ENCODE data around the gene OR2M4. TPM values are rescaled to one million over a fixed set of nuclear protein-coding genes. Genes with fewer than 3 reads are reported as not detected.

Gene OR2M4
- total RNA-seq, 2 experiments from 2014 or later = not detected

DNA sequence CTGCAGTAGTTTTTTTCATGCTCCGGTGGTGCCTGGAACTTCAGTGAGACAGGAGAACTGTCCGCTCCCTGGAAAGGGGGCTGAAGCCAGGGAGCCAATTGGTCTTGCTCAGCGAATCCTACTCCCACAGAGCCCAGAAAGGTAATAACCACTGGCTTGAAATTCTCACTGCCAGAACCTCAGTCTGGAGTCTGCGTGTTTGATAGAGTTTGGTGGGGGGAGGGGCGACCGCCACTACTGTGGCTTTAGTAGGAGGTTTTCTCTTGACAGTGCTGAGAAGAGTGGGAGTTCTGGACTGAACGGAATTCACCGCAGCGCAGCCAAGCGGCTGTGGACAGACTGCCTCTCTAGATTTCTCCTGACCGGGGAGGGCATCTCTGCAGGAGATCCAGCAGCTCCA, 42.2 kb upstream of the OR2M4 start:
- TF ChIP-seq EZH2phosphoT487 (IDR thresholded peaks at IDR 0.05; ENCODE audit: borderline replicate concordance, low read depth, low read length) = no peak
- TF ChIP-seq, protein P1, sequence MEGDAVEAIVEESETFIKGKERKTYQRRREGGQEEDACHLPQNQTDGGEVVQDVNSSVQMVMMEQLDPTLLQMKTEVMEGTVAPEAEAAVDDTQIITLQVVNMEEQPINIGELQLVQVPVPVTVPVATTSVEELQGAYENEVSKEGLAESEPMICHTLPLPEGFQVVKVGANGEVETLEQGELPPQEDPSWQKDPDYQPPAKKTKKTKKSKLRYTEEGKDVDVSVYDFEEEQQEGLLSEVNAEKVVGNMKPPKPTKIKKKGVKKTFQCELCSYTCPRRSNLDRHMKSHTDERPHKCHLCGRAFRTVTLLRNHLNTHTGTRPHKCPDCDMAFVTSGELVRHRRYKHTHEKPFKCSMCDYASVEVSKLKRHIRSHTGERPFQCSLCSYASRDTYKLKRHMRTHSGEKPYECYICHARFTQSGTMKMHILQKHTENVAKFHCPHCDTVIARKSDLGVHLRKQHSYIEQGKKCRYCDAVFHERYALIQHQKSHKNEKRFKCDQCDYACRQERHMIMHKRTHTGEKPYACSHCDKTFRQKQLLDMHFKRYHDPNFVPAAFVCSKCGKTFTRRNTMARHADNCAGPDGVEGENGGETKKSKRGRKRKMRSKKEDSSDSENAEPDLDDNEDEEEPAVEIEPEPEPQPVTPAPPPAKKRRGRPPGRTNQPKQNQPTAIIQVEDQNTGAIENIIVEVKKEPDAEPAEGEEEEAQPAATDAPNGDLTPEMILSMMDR (conservative IDR thresholded peaks at IDR 0.05; ENCODE audit: low read length) = no peak
- no peaks in the 10 kb centered on the region for H3K79me2 ChIP-seq (ENCODE audit: insufficient read depth, low read depth, low read length)
- H3K36me3 ChIP-seq (ENCODE audit: insufficient read depth, low read length) = no peaks in the 10 kb centered on the region
- ChIA-PET CTCF (ENCODE audit: unreplicated experiment) (no interaction called here), POLR2A (no interaction called here)
- intact Hi-C loops (cut with micrococcal nuclease; ENCODE audit: unreplicated experiment) = no loop called here
- H3K9me2 ChIP-seq (ENCODE audit: insufficient read depth, low read length) = no peaks in the 10 kb centered on the region
- no peak overlapping the region for H3K27ac ChIP-seq (ENCODE audit: low read depth, low read length, poor library complexity, severe bottlenecking)
- DNase-seq (ENCODE audit: low spot score) = no peak
- BruUV-seq (replicated peaks) = no TSS peak
- H3K4me2 ChIP-seq (ENCODE audit: low read length) = no peak overlapping the region
- H3K9me3 ChIP-seq (ENCODE audit: low read length) = no peaks in the 10 kb centered on the region
- no peaks in the 10 kb centered on the region for H4K20me1 ChIP-seq (ENCODE audit: insufficient read depth, low read length)
- H2AFZ ChIP-seq (ENCODE audit: low read length) = no peak overlapping the region
- H3K4me3 ChIP-seq (ENCODE audit: low read depth, low read length, poor library complexity, severe bottlenecking) = no peak overlapping the region
- no peaks in the 10 kb centered on the region for H3K4me1 ChIP-seq (ENCODE audit: insufficient read depth, low read length, poor library complexity, severe bottlenecking)

DNA sequence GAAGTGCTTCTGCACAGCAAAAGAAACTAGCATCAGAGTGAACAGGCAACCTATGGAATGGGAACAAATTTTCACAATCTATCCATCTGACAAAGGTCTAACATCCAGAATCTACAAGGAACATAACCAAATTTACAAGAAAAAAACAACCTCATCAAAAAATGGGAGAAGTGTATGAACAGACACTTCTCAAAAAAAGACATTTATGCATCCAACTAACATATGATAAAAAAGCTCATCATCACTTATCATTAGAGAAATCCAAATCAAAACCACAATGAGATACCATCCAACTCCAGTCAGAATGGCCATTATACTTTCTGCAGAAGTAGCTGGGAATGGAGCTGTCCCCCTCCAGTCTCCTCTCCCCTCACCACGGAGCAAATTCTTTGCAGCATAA, 37.1 kb upstream of the OR2M4 start:
- no peaks in the 10 kb centered on the region for H3K4me1 ChIP-seq (ENCODE audit: insufficient read depth, low read length, poor library complexity, severe bottlenecking)
- H3K4me3 ChIP-seq (ENCODE audit: low read depth, low read length, poor library complexity, severe bottlenecking) = no peak overlapping the region
- TF ChIP-seq EZH2phosphoT487 (IDR thresholded peaks at IDR 0.05; ENCODE audit: borderline replicate concordance, low read depth, low read length) = no peak
- TF ChIP-seq, protein P1 (conservative IDR thresholded peaks at IDR 0.05; ENCODE audit: low read length) = no peak
- POLR2A ChIA-PET = interaction anchor here (0.8 kb wide), 1 partner anchor 29 kb away, joined by 3 read pairs; no protein-coding TSS in a partner anchor
- CTCF ChIA-PET (ENCODE audit: unreplicated experiment) = no interaction called here
- H3K9me2 ChIP-seq (ENCODE audit: insufficient read depth, low read length) = no peaks in the 10 kb centered on the region
- DNase-seq (ENCODE audit: low spot score) = no peak
- no peak overlapping the region for H2AFZ ChIP-seq (ENCODE audit: low read length)
- H3K36me3 ChIP-seq (ENCODE audit: insufficient read depth, low read length) = no peaks in the 10 kb centered on the region
- no peak overlapping the region for H3K4me2 ChIP-seq (ENCODE audit: low read length)
- H3K9me3 ChIP-seq (ENCODE audit: low read length) = no peaks in the 10 kb centered on the region
- no peak overlapping the region for H3K27ac ChIP-seq (ENCODE audit: low read depth, low read length, poor library complexity, severe bottlenecking)
- no TSS peak for BruUV-seq (replicated peaks)
- H4K20me1 ChIP-seq (ENCODE audit: insufficient read depth, low read length) = no peaks in the 10 kb centered on the region
- intact Hi-C loops (cut with micrococcal nuclease; ENCODE audit: unreplicated experiment) = no loop called here
- no peaks in the 10 kb centered on the region for H3K79me2 ChIP-seq (ENCODE audit: insufficient read depth, low read depth, low read length)

DNA sequence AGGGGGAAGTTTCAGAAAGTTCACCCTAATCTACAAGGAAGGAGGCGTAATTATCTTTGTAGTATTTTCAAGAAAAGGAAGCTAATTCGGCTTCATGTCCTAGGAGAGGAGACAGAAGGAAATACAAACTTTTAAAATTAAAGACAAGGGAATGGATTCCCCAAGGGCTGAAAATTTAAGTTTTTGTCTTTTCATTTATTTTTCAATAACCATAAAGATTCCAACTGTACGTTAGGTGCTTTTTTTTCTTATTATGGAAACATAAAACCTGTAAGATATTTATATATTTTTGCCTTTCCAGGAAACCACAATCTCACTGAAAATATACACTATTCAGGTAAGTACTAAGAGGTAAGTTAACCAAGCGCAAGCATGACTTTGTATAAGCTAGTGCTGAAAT, 34.3 kb upstream of the OR2M4 start, which contains the start of gene OR2M3:
OR2M3 (plus strand) TSS at position 301 of the 400 bp plus-strand sequence. CDS start 5,803 bp downstream, outside the sequence.
- Histone ChIP-seq H3K9me3 (ENCODE audit: low read length) (no peaks in the 10 kb centered on the region), H2AFZ (ENCODE audit: low read length) (no peak within 1 kb of the TSS), H3K4me3 (ENCODE audit: low read depth, low read length, poor library complexity, severe bottlenecking) (no peak within 1 kb of the TSS), H3K36me3 (ENCODE audit: insufficient read depth, low read length) (no peaks in the 10 kb centered on the region), H3K79me2 (ENCODE audit: insufficient read depth, low read depth, low read length) (no peaks in the 10 kb centered on the region), H3K4me1 (ENCODE audit: insufficient read depth, low read length, poor library complexity, severe bottlenecking) (no peaks in the 10 kb centered on the region), H3K27ac (ENCODE audit: low read depth, low read length, poor library complexity, severe bottlenecking) (no peak within 1 kb of the TSS), H3K9me2 (ENCODE audit: insufficient read depth, low read length) (no peaks in the 10 kb centered on the region), H4K20me1 (ENCODE audit: insufficient read depth, low read length) (no peaks in the 10 kb centered on the region), H3K4me2 (ENCODE audit: low read length) (no peak within 1 kb of the TSS)
- TF ChIP-seq EZH2phosphoT487 (IDR thresholded peaks at IDR 0.05; ENCODE audit: borderline replicate concordance, low read depth, low read length) = no peak
- TF ChIP-seq, protein P1 (conservative IDR thresholded peaks at IDR 0.05; ENCODE audit: low read length) = no peak
- ChIA-PET CTCF (ENCODE audit: unreplicated experiment) (no interaction called here), POLR2A (interaction anchor here (1.2 kb wide), 1 partner anchor 40 kb away, joined by 4 read pairs; no protein-coding TSS in a partner anchor)
- intact Hi-C loops (cut with micrococcal nuclease; ENCODE audit: unreplicated experiment) = no loop called here
- no peak for DNase-seq (ENCODE audit: low spot score)
- BruUV-seq (replicated peaks) = no TSS peak

Measured in OCI-LY7 (cell line).